Parathyroid adenoma (tissue), 2 donors: ENCODE results near the gene POLR3H.
"Not testable (repeated sequence)": the region's sequence is repeated elsewhere in the genome, so short reads cannot be mapped to it uniquely, and the experiment has no call there.

Experiments used
- H2AFZ ChIP-seq: fragments of 300-600 bp; sonication (generic); one replicate; pipeline ENCODE4 v1.7.0; 2017; ENCODE audit warnings: antibody characterized with exemption, mild to moderate bottlenecking
- H3K27ac ChIP-seq: fragments of 300-600 bp; sonication (generic); one replicate; pipeline ENCODE4 v1.7.0; 2017
- H3K27me3 ChIP-seq: fragments of 300-600 bp; sonication (generic); one replicate; pipeline ENCODE4 v1.7.0; 2017; ENCODE audit warnings: low read length; ENCODE audit not compliant: control insufficient read depth, insufficient read depth
- H3K36me3 ChIP-seq: fragments of 300-600 bp; sonication (generic); one replicate; pipeline ENCODE4 v1.7.0; 2017; ENCODE audit warnings: low read length; ENCODE audit not compliant: control insufficient read depth, insufficient read depth
- H3K4me1 ChIP-seq: fragments of 300-600 bp; sonication (generic); one replicate; pipeline ENCODE4 v1.7.0; 2017; ENCODE audit warnings: control low read depth
- H3K4me2 ChIP-seq: fragments of 300-600 bp; sonication (generic); one replicate; pipeline ENCODE4 v1.7.0; 2017; ENCODE audit warnings: low read length
- H3K4me3 ChIP-seq: fragments of 300-600 bp; sonication (generic); one replicate; pipeline ENCODE4 v1.7.0; 2017; ENCODE audit warnings: low read depth, low read length
- H3K79me2 ChIP-seq: fragments of 300-600 bp; sonication (generic); one replicate; pipeline ENCODE4 v1.7.0; 2017; ENCODE audit warnings: control low read depth
- H3K9ac ChIP-seq: fragments of 300-600 bp; sonication (generic); one replicate; pipeline ENCODE4 v1.7.0; 2017; ENCODE audit warnings: mild to moderate bottlenecking
- H3K9me3 ChIP-seq: fragments of 300-600 bp; sonication (generic); one replicate; pipeline ENCODE4 v1.7.0; 2017; ENCODE audit warnings: low read length; ENCODE audit not compliant: control insufficient read depth
- CTCF ChIP-seq: fragments of 300-600 bp; sonication (generic); IDR thresholded peaks from one replicate; pipeline ENCODE4 v1.7.0; 2017; ENCODE audit warnings: antibody characterized with exemption, mild to moderate bottlenecking
- donor health status: primary hyperparathyroidism.

Gene POLR3H

GRCh38 chr22:41578114-41578513 lies 33.8 kb upstream of the POLR3H start:
- H3K4me2 ChIP-seq: no peak overlapping the region
- no peak overlapping the region for H2AFZ ChIP-seq
- peaks cover 3% of the 10 kb centered on the region for H3K4me1 ChIP-seq
- no peaks in the 10 kb centered on the region for H3K27me3 ChIP-seq
- H3K9me3 ChIP-seq: no peaks in the 10 kb centered on the region
- no peak overlapping the region for H3K27ac ChIP-seq
- H3K36me3 ChIP-seq: no peaks in the 10 kb centered on the region
- H3K9ac ChIP-seq: no peak overlapping the region
- no peak overlapping the region for H3K4me3 ChIP-seq
- no peaks in the 10 kb centered on the region for H3K79me2 ChIP-seq
- TF ChIP-seq CTCF: no peak

GRCh38 chr22:41576877-41577276 lies 32.6 kb upstream of the POLR3H start:
- Histone ChIP-seq H3K4me1 (peaks cover 3% of the 10 kb centered on the region), H3K4me2 (no peak overlapping the region), H3K27ac (no peak overlapping the region), H3K27me3 (no peaks in the 10 kb centered on the region), H3K36me3 (no peaks in the 10 kb centered on the region), H3K9me3 (no peaks in the 10 kb centered on the region), H3K9ac (no peak overlapping the region), H3K79me2 (no peaks in the 10 kb centered on the region), H3K4me3 (no peak overlapping the region), H2AFZ (no peak overlapping the region)
- peak; percentile 58 for TF ChIP-seq CTCF

DNA sequence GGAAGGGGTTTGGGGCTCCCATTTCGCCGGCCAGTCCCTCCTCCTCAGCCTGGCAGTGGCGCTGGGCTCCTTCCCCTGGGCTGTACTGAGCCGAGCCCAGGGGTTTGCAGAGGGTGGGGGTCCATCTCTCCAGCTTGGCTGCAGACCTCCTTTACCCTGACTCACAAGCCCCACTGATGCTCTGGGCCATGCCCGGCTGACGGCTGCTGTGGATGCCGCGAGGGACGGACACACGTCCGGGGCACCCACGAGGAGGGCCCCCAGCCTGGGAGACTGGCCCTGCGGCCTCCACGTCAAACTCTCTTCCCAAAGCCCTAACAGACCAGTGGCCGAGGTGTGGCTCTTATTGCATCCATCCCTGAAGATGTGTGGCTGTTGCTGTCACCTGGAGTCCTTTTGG lies 31.3 kb upstream of the POLR3H start:
- Histone ChIP-seq H3K9me3 (no peaks in the 10 kb centered on the region), H3K27ac (no peak overlapping the region), H3K36me3 (no peaks in the 10 kb centered on the region), H3K4me2 (no peak overlapping the region), H3K9ac (no peak overlapping the region), H3K4me3 (no peak overlapping the region), H3K4me1 (peaks cover 3% of the 10 kb centered on the region), H2AFZ (no peak overlapping the region), H3K79me2 (no peaks in the 10 kb centered on the region), H3K27me3 (no peaks in the 10 kb centered on the region)
- TF ChIP-seq CTCF: no peak

DNA sequence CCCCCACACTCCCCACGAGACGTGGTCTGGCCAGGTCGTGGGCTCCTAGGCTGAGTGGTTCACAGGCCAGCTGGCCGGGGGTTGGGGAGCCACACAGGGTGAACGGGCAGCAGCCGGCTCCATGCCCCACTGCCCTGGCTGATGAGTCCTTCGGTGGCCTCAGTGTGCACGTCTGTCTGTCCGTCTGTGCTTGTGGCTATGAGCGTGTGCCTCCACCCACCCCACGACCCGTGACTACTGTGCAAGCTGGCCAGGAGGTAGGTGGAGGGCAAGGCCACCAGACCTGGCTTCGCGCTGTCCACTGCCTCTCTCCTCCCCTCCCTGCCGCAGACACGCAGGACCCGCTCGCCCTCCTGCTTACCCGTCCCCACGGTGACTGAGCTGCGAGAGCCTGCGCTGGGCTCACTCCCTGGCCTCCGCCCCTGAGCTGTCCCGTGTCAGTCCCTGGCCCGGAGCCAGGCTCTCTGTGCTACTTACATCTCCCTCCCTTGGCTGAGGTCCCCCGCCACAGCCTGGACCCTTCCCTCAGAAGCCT lies 30.6 kb upstream of the POLR3H start:
- H3K9ac ChIP-seq: no peak overlapping the region
- H2AFZ ChIP-seq: no peak overlapping the region
- no peaks in the 10 kb centered on the region for H3K79me2 ChIP-seq
- H3K27me3 ChIP-seq: no peaks in the 10 kb centered on the region
- H3K4me2 ChIP-seq: no peak overlapping the region
- peaks cover 3% of the 10 kb centered on the region for H3K4me1 ChIP-seq
- H3K4me3 ChIP-seq: no peak overlapping the region
- no peaks in the 10 kb centered on the region for H3K9me3 ChIP-seq
- no peaks in the 10 kb centered on the region for H3K36me3 ChIP-seq
- no peak for TF ChIP-seq CTCF
- H3K27ac ChIP-seq: no peak overlapping the region

- TF ChIP-seq CTCF: no peak
- no peak overlapping the region for H3K27ac ChIP-seq
- H3K36me3 ChIP-seq: no peaks in the 10 kb centered on the region
- H3K9me3 ChIP-seq: no peaks in the 10 kb centered on the region
- H3K4me3 ChIP-seq: no peak overlapping the region
- no peaks in the 10 kb centered on the region for H3K79me2 ChIP-seq
- no peaks in the 10 kb centered on the region for H3K27me3 ChIP-seq
- no peak overlapping the region for H2AFZ ChIP-seq
- H3K9ac ChIP-seq: no peak overlapping the region
- H3K4me1 ChIP-seq: peaks cover 3% of the 10 kb centered on the region
- H3K4me2 ChIP-seq: no peak overlapping the region
Measured at GRCh38 chr22:41573677-41574076, 29.4 kb upstream of the POLR3H start.

DNA sequence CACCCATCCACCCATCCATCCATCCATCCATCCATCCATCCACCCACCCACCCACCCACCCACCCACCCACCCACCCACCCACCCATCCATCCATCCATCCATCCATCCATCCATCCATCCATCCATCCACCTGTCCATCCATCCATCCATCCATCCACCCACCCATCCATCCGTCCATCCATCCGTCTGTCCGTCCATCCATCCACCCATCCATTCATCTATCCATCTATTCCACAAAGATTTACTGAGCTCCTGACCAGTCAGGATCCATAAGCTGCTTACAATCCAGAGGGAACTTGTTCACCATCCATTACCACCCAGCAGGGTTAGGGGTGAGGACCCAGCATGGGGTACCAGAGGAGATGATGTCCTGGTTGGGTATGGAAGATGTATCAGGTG lies 28.0 kb upstream of the POLR3H start:
- not testable (repeated sequence) for H3K27ac ChIP-seq, H3K36me3 ChIP-seq, H3K4me1 ChIP-seq, H3K9me3 ChIP-seq, H3K79me2 ChIP-seq, H3K9ac ChIP-seq, H3K27me3 ChIP-seq, H2AFZ ChIP-seq, H3K4me3 ChIP-seq, H3K4me2 ChIP-seq
